ENCODE data around the gene PNN. TPM values are rescaled to one million over a fixed set of nuclear protein-coding genes. Genes with fewer than 3 reads are reported as not detected.

The PNN gene
- total RNA-seq, 4 donors from 2014 or later: 38.2 to 40.2 (median 38.7) TPM

DNA sequence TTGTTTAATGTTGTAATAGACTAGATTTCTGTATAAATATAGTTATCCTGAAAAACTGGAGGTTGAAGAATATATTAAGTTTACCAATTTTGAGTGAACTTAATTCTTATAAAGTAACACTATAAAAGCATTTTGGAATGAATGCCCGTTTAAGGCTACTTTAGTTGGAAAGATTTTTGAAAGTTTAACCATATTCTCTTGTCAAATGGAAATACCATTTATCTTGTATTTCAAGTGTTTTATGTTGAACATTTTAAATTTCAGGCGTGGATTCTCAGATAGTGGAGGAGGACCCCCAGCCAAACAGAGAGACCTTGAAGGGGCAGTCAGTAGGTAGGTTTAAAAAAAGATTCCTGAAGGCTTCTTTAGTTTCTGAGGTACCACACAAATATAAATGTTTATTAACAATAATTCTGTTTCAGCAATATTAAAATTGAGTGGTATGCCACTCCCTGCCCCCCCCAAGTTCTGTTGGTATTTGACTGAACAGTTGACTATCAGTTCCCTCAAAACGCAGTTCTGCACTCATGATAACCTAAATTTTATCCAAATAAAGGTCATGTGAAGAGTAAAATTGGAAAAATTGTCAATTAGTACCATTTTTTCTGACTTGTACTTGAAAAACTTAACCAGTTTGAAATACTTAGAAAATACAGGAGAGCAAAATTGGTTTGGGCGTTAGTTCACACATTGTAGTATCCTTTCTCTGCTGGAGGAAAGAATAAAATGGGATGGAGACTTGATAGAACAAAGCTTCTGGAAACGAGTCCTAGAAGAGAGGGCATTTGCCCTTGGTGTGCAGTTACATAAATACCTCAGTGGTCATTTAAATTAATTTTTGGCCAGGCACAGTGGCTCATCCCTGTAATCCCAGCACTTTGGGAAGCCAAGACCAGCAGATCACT is 1.5 kb downstream of the PNN start:
- Histone ChIP-seq H3K4me3 (peak overlapping the region; percentile 61 to 96 (median 86)), H3K4me1 (peaks cover 0 to 33% (median 11%) of the 10 kb centered on the region in 4 donors), H3K36me3 (peaks cover 10 to 47% (median 19%) of the 10 kb centered on the region in 3 donors), H3K27me3 (no peaks in the 10 kb centered on the region), H3K9me3 (no peaks in the 10 kb centered on the region), H3K27ac (peak overlapping the region in 2 of 4 donors; percentile 90 to 93)
- TF ChIP-seq, protein P1, sequence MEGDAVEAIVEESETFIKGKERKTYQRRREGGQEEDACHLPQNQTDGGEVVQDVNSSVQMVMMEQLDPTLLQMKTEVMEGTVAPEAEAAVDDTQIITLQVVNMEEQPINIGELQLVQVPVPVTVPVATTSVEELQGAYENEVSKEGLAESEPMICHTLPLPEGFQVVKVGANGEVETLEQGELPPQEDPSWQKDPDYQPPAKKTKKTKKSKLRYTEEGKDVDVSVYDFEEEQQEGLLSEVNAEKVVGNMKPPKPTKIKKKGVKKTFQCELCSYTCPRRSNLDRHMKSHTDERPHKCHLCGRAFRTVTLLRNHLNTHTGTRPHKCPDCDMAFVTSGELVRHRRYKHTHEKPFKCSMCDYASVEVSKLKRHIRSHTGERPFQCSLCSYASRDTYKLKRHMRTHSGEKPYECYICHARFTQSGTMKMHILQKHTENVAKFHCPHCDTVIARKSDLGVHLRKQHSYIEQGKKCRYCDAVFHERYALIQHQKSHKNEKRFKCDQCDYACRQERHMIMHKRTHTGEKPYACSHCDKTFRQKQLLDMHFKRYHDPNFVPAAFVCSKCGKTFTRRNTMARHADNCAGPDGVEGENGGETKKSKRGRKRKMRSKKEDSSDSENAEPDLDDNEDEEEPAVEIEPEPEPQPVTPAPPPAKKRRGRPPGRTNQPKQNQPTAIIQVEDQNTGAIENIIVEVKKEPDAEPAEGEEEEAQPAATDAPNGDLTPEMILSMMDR (IDR thresholded peaks at IDR 0.05): no peak
- TF ChIP-seq POLR2A (IDR thresholded peaks at IDR 0.05) (no peak), EP300 (IDR thresholded peaks at IDR 0.05) (no peak)
- WGBS, 2 donors: 68 to 74% methylated on average over 5 of the region's 5 CpGs
- DNase-seq (ENCODE audit: low spot score in 2 of 2): no peak

DNA sequence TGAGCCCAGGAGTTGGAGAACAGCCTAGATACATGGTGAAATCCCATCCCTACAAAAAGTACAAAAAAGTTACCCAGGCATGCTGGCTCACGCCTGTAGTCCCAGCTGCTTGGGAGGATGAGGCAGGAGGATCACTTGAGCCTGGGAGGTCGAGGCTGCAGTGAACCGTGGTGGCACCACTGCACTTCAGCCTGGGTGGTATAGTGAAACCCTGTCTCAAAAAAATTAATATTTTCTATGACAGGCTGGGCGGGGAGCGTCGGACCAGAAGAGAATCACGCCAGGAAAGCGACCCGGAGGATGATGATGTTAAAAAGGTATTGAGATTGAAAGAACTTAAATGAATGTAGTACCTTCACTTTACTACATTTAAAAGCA is 2.1 kb downstream of the PNN start:
- no peak for DNase-seq (ENCODE audit: low spot score in 2 of 2)
- Histone ChIP-seq H3K27me3 (no peaks in the 10 kb centered on the region), H3K4me1 (peaks cover 0 to 40% (median 11%) of the 10 kb centered on the region in 4 donors), H3K27ac (no peak overlapping the region), H3K9me3 (no peaks in the 10 kb centered on the region), H3K36me3 (peaks cover 10 to 52% (median 19%) of the 10 kb centered on the region in 3 donors), H3K4me3 (no peak overlapping the region)
- no peak for TF ChIP-seq EP300 (IDR thresholded peaks at IDR 0.05)
- no peak for TF ChIP-seq POLR2A (IDR thresholded peaks at IDR 0.05)
- TF ChIP-seq, protein P1 (IDR thresholded peaks at IDR 0.05): no peak
- WGBS, 2 donors: 91 to 92% methylated on average over 9 of the region's 9 CpGs

DNA sequence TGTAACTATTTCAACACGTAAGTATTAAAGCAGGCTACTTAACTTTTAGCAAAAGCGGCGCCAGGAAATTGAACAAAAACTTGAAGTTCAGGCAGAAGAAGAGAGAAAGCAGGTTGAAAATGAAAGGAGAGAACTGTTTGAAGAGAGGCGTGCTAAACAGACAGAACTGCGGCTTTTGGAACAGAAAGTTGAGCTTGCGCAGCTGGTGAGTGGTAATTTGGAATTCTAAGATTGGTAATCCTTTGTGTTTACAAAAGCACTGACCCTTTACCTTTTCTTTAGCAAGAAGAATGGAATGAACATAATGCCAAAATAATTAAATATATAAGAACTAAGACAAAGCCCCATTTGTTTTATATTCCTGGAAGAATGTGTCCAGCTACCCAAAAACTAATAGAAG is 4.0 kb downstream of the PNN start:
- Histone ChIP-seq H3K27ac (no peak overlapping the region), H3K36me3 (peaks cover 10 to 70% (median 19%) of the 10 kb centered on the region in 3 donors), H3K4me1 (peaks cover 0 to 42% (median 11%) of the 10 kb centered on the region in 4 donors), H3K27me3 (no peaks in the 10 kb centered on the region), H3K9me3 (no peaks in the 10 kb centered on the region), H3K4me3 (no peak overlapping the region)
- no peak for TF ChIP-seq POLR2A (IDR thresholded peaks at IDR 0.05)
- TF ChIP-seq EP300 (IDR thresholded peaks at IDR 0.05): no peak
- TF ChIP-seq, protein P1 (IDR thresholded peaks at IDR 0.05): no peak
- WGBS, 2 donors: 90 to 92% methylated on average over 6 of the region's 6 CpGs
- no peak for DNase-seq (ENCODE audit: low spot score in 2 of 2)

DNA sequence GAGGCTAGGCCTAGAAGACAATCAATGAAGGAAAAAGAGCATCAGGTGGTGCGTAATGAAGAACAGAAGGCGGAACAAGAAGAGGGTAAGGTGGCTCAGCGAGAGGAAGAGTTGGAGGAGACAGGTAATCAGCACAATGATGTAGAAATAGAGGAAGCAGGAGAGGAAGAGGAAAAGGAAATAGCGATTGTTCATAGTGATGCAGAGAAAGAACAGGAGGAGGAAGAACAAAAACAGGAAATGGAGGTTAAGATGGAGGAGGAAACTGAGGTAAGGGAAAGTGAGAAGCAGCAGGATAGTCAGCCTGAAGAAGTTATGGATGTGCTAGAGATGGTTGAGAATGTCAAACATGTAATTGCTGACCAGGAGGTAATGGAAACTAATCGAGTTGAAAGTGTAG is 5.5 kb downstream of the PNN start:
- H3K4me1 ChIP-seq: peaks cover 0 to 42% (median 10%) of the 10 kb centered on the region in 4 donors
- no peaks in the 10 kb centered on the region for H3K27me3 ChIP-seq
- H3K27ac ChIP-seq: no peak overlapping the region
- TF ChIP-seq, protein P1 (IDR thresholded peaks at IDR 0.05): no peak
- TF ChIP-seq POLR2A (IDR thresholded peaks at IDR 0.05) (no peak), EP300 (IDR thresholded peaks at IDR 0.05) (no peak)
- no peak overlapping the region for H3K4me3 ChIP-seq
- H3K36me3 ChIP-seq: peaks cover 10 to 85% (median 19%) of the 10 kb centered on the region in 3 donors
- no peaks in the 10 kb centered on the region for H3K9me3 ChIP-seq
- DNase-seq (ENCODE audit: low spot score in 2 of 2): no peak
- 89 to 93% methylated on average over 5 of the region's 5 CpGs for WGBS, 2 donors

DNA sequence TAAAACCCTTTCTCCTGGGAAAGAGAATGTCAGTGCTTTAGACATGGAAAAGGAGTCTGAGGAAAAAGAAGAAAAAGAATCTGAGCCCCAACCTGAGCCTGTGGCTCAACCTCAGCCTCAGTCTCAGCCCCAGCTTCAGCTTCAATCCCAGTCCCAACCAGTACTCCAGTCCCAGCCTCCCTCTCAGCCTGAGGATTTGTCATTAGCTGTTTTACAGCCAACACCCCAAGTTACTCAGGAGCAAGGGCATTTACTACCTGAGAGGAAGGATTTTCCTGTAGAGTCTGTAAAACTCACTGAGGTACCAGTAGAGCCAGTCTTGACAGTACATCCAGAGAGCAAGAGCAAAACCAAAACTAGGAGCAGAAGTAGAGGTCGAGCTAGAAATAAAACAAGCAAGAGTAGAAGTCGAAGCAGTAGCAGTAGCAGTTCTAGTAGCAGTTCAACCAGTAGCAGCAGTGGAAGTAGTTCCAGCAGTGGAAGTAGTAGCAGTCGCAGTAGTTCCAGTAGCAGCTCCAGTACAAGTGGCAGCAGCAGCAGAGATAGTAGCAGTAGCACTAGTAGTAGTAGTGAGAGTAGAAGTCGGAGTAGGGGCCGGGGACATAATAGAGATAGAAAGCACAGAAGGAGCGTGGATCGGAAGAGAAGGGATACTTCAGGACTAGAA is 6.1 kb downstream of the PNN start:
- TF ChIP-seq EP300 (IDR thresholded peaks at IDR 0.05) (no peak), POLR2A (IDR thresholded peaks at IDR 0.05) (no peak)
- TF ChIP-seq, protein P1 (IDR thresholded peaks at IDR 0.05): no peak
- H3K36me3 ChIP-seq: peaks cover 10 to 91% (median 19%) of the 10 kb centered on the region in 3 donors
- no peaks in the 10 kb centered on the region for H3K9me3 ChIP-seq
- H3K27me3 ChIP-seq: no peaks in the 10 kb centered on the region
- no peak overlapping the region for H3K27ac ChIP-seq
- H3K4me3 ChIP-seq: no peak overlapping the region
- 93 to 94% methylated on average over 7 of the region's 7 CpGs for WGBS, 2 donors
- peaks cover 0 to 39% (median 7%) of the 10 kb centered on the region in 4 donors for H3K4me1 ChIP-seq
- no peak for DNase-seq (ENCODE audit: low spot score in 2 of 2)

All from tibial nerve (tissue), 4 donors.